Activated naive CD4-positive, alpha-beta T cell treated with anti-CD3 and anti-CD28 coated beads, Interleukin-2, amount 10 ng/mL, durations not matched to agents 7 days and 5 days (primary cell): ENCODE results near the gene RNF223.

ENCODE experiments used
- CTCF ChIA-PET: fragments of 350-600 bp; sonication (Branson Sonifier 250); formaldehyde crosslinking; loops from one replicate; lab custom pipeline; 2021; ENCODE audit warnings: antibody characterized with exemption; lab: Charles Lee
- DNase-seq: peaks from one replicate; pipeline ENCODE4 v3.0.0-alpha.2; 2020
- H3K27ac Mint-ChIP-seq: one replicate; pipeline ENCODE4 v1.8.0; 2021; ENCODE audit warnings: mild to moderate bottlenecking, moderate library complexity, mixed read lengths
- H3K27me3 Mint-ChIP-seq: one replicate; pipeline ENCODE4 v1.8.0; 2021; ENCODE audit warnings: mild to moderate bottlenecking, mixed read lengths
- H3K36me3 Mint-ChIP-seq: one replicate; pipeline ENCODE4 v1.8.0; 2021; ENCODE audit warnings: mixed read lengths
- H3K4me1 Mint-ChIP-seq: one replicate; pipeline ENCODE4 v1.8.0; 2021; ENCODE audit warnings: mixed read lengths
- H3K4me3 Mint-ChIP-seq: one replicate; pipeline ENCODE4 v1.8.0; 2021; ENCODE audit warnings: mild to moderate bottlenecking, moderate library complexity, mixed read lengths
- H3K9me3 Mint-ChIP-seq: one replicate; pipeline ENCODE4 v1.8.0; 2021; ENCODE audit warnings: mixed read lengths

RNF223 gene

GRCh38 chr1:1087351-1088028 lies 13.4 kb upstream of the RNF223 start:
- DNase-seq, result no peak
- Mint-ChIP-seq H3K9me3 (no peaks in the 10 kb centered on the region), H3K4me3 (no peak overlapping the region), H3K27me3 (no peaks in the 10 kb centered on the region), H3K27ac (no peak overlapping the region), H3K36me3 (no peaks in the 10 kb centered on the region), H3K4me1 (no peaks in the 10 kb centered on the region)
- CTCF ChIA-PET, result no interaction called here

- H3K9me3 Mint-ChIP-seq, result no peaks in the 10 kb centered on the region
- no peaks in the 10 kb centered on the region for H3K36me3 Mint-ChIP-seq
- CTCF ChIA-PET, result no interaction called here
- H3K4me3 Mint-ChIP-seq, result no peak overlapping the region
- DNase-seq, result no peak
- H3K27me3 Mint-ChIP-seq, result no peaks in the 10 kb centered on the region
- no peaks in the 10 kb centered on the region for H3K4me1 Mint-ChIP-seq
- no peak overlapping the region for H3K27ac Mint-ChIP-seq
Measured at GRCh38 chr1:1086911-1087341, 12.8 kb upstream of the RNF223 start.

- no peaks in the 10 kb centered on the region for H3K36me3 Mint-ChIP-seq
- no peak overlapping the region for H3K27ac Mint-ChIP-seq
- H3K4me3 Mint-ChIP-seq, result no peak overlapping the region
- DNase-seq, result no peak
- no peaks in the 10 kb centered on the region for H3K4me1 Mint-ChIP-seq
- CTCF ChIA-PET, result no interaction called here
- no peaks in the 10 kb centered on the region for H3K9me3 Mint-ChIP-seq
- H3K27me3 Mint-ChIP-seq, result no peaks in the 10 kb centered on the region
Measured at GRCh38 chr1:1085911-1086841, 12.1 kb upstream of the RNF223 start.

GRCh38 chr1:1085171-1085841 lies 11.2 kb upstream of the RNF223 start:
- no peaks in the 10 kb centered on the region for H3K4me1 Mint-ChIP-seq
- no peaks in the 10 kb centered on the region for H3K9me3 Mint-ChIP-seq
- CTCF ChIA-PET, result no interaction called here
- H3K36me3 Mint-ChIP-seq, result no peaks in the 10 kb centered on the region
- no peak overlapping the region for H3K4me3 Mint-ChIP-seq
- H3K27me3 Mint-ChIP-seq, result peaks cover 5% of the 10 kb centered on the region
- no peak overlapping the region for H3K27ac Mint-ChIP-seq
- DNase-seq, result no peak

- no peak overlapping the region for H3K27ac Mint-ChIP-seq
- H3K4me3 Mint-ChIP-seq, result no peak overlapping the region
- H3K36me3 Mint-ChIP-seq, result no peaks in the 10 kb centered on the region
- H3K27me3 Mint-ChIP-seq, result peaks cover 12% of the 10 kb centered on the region
- H3K9me3 Mint-ChIP-seq, result no peaks in the 10 kb centered on the region
- DNase-seq, result no peak
- CTCF ChIA-PET, result no interaction called here
- H3K4me1 Mint-ChIP-seq, result peaks cover 1% of the 10 kb centered on the region
Measured at GRCh38 chr1:1084372-1085170, 10.5 kb upstream of the RNF223 start.

GRCh38 chr1:1083416-1084371 lies 9.6 kb upstream of the RNF223 start:
- Mint-ChIP-seq H3K4me3 (no peak overlapping the region), H3K4me1 (peaks cover 4% of the 10 kb centered on the region), H3K27ac (no peak overlapping the region), H3K27me3 (peaks cover 17% of the 10 kb centered on the region), H3K36me3 (no peaks in the 10 kb centered on the region), H3K9me3 (no peaks in the 10 kb centered on the region)
- CTCF ChIA-PET, result no interaction called here
- DNase-seq, result no peak

- H3K36me3 Mint-ChIP-seq, result no peaks in the 10 kb centered on the region
- DNase-seq, result peak; percentile 19
- peaks cover 17% of the 10 kb centered on the region for H3K27me3 Mint-ChIP-seq
- no peak overlapping the region for H3K27ac Mint-ChIP-seq
- CTCF ChIA-PET, result no interaction called here
- H3K4me3 Mint-ChIP-seq, result no peak overlapping the region
- H3K4me1 Mint-ChIP-seq, result peaks cover 4% of the 10 kb centered on the region
- no peaks in the 10 kb centered on the region for H3K9me3 Mint-ChIP-seq
Measured at GRCh38 chr1:1082776-1083415, 8.8 kb upstream of the RNF223 start.

GRCh38 chr1:1082239-1082775 lies 8.2 kb upstream of the RNF223 start:
- Mint-ChIP-seq H3K27me3 (peaks cover 17% of the 10 kb centered on the region), H3K9me3 (no peaks in the 10 kb centered on the region), H3K4me3 (no peak overlapping the region), H3K4me1 (peaks cover 4% of the 10 kb centered on the region), H3K27ac (no peak overlapping the region), H3K36me3 (no peaks in the 10 kb centered on the region)
- peak; percentile 19 for DNase-seq
- CTCF ChIA-PET, result no interaction called here

GRCh38 chr1:1081311-1082238 lies 7.5 kb upstream of the RNF223 start:
- DNase-seq, result no peak
- H3K9me3 Mint-ChIP-seq, result no peaks in the 10 kb centered on the region
- H3K4me3 Mint-ChIP-seq, result no peak overlapping the region
- no peak overlapping the region for H3K27ac Mint-ChIP-seq
- H3K27me3 Mint-ChIP-seq, result peaks cover 17% of the 10 kb centered on the region
- H3K4me1 Mint-ChIP-seq, result peaks cover 4% of the 10 kb centered on the region
- CTCF ChIA-PET, result no interaction called here
- H3K36me3 Mint-ChIP-seq, result no peaks in the 10 kb centered on the region

GRCh38 chr1:1080951-1081310 lies 6.8 kb upstream of the RNF223 start:
- no peak overlapping the region for H3K4me3 Mint-ChIP-seq
- peak; percentile 8 for DNase-seq

GRCh38 chr1:1080122-1080757 lies 6.1 kb upstream of the RNF223 start:
- no peak overlapping the region for H3K4me3 Mint-ChIP-seq
- CTCF ChIA-PET, result no interaction called here
- peak; percentile 40 for DNase-seq

More at GRCh38 chr1:1080951-1081310, 6.8 kb upstream of the RNF223 start:
- H3K27me3 Mint-ChIP-seq, result peaks cover 17% of the 10 kb centered on the region
- H3K4me1 Mint-ChIP-seq, result peaks cover 4% of the 10 kb centered on the region
- no peaks in the 10 kb centered on the region for H3K9me3 Mint-ChIP-seq
- no peak overlapping the region for H3K27ac Mint-ChIP-seq
- no peaks in the 10 kb centered on the region for H3K36me3 Mint-ChIP-seq
- CTCF ChIA-PET, result no interaction called here

More at GRCh38 chr1:1080122-1080757, 6.1 kb upstream of the RNF223 start:
- H3K27ac Mint-ChIP-seq, result no peak overlapping the region
- H3K9me3 Mint-ChIP-seq, result no peaks in the 10 kb centered on the region
- H3K27me3 Mint-ChIP-seq, result peaks cover 17% of the 10 kb centered on the region
- peaks cover 4% of the 10 kb centered on the region for H3K4me1 Mint-ChIP-seq
- H3K36me3 Mint-ChIP-seq, result no peaks in the 10 kb centered on the region
